ENCODE results near the gene CMPK2.

GRCh38 chr2:6876309-6876708 lies 10.6 kb upstream of the CMPK2 start:
- no peak for TF ChIP-seq CTCF (conservative IDR thresholded peaks at IDR 0.05 in 1 of 2, IDR thresholded peaks at IDR 0.05 in 1 of 2; ENCODE audit: low read depth in 1 of 2, low read length in 2 of 2)
- TF ChIP-seq EZH2 (IDR thresholded peaks at IDR 0.05; ENCODE audit: low read length, missing control alignments): no peak
